WTC11 (cell line): ENCODE data around the gene ANKRD28. TPM values are rescaled to one million over a fixed set of nuclear protein-coding genes. Genes with fewer than 3 reads are reported as not detected.

ENCODE experiments used
- ATAC-seq: fragments of 200-7000 bp; cut with Tn5 transposase; 2 replicates; pipeline ENCODE4 v1.10.0; 2021; ENCODE audit warnings: mild to moderate bottlenecking, moderate library complexity
- CTCF ChIA-PET: fragments of 300-600 bp; sonication (Branson Sonifier 250); formaldehyde crosslinking; loops from one replicate; lab custom pipeline; 2021; ENCODE audit warnings: antibody characterized with exemption; lab: Charles Lee
- POLR2A ChIA-PET: fragments of 350-600 bp; sonication (Branson Sonifier 250); formaldehyde crosslinking; loops from one replicate; lab custom pipeline; 2021; ENCODE audit warnings: antibody characterized with exemption; lab: Charles Lee
- DNase-seq: peaks from one replicate; pipeline ENCODE4 v3.0.0; 2021; ENCODE audit warnings: low spot score
- H3K27ac Mint-ChIP-seq: 2 replicates; pipeline ENCODE4 v1.8.0; 2021; ENCODE audit warnings: mixed read lengths
- H3K27me3 Mint-ChIP-seq: 2 replicates; pipeline ENCODE4 v1.8.0; 2021; ENCODE audit warnings: low read depth, mild to moderate bottlenecking, moderate library complexity, mixed read lengths
- H3K36me3 Mint-ChIP-seq: 2 replicates; pipeline ENCODE4 v1.8.0; 2021; ENCODE audit warnings: mixed read lengths
- H3K4me1 Mint-ChIP-seq: 2 replicates; pipeline ENCODE4 v1.8.0; 2022; ENCODE audit warnings: mixed read lengths
- H3K4me3 Mint-ChIP-seq: 2 replicates; pipeline ENCODE4 v1.8.0; 2021; ENCODE audit warnings: mild to moderate bottlenecking, moderate library complexity, mixed read lengths
- H3K9me3 Mint-ChIP-seq: 2 replicates; pipeline ENCODE4 v1.8.0; 2021; ENCODE audit warnings: mixed read lengths
- ATF1 ChIP-seq: sonication (generic); formaldehyde crosslinking; IDR thresholded peaks from 2 replicates; pipeline ENCODE4 v1.8.1; 2023; ENCODE audit warnings: mild to moderate bottlenecking, moderate library complexity, missing genetic modification reagents
- ELF4 ChIP-seq: sonication (generic); formaldehyde crosslinking; IDR thresholded peaks from 2 replicates; pipeline ENCODE4 v1.8.1; 2022; ENCODE audit warnings: low read depth, mild to moderate bottlenecking, moderate library complexity, missing genetic modification reagents
- ESRRA ChIP-seq: sonication (generic); formaldehyde crosslinking; IDR thresholded peaks from 2 replicates; pipeline ENCODE4 v1.8.1; 2022; ENCODE audit warnings: mild to moderate bottlenecking, missing genetic modification reagents, borderline replicate concordance
- HMGA2 ChIP-seq: fragments of 250-450 bp; sonication (Bioruptor Pico); IDR thresholded peaks from 2 replicates; pipeline ENCODE4 v1.4.0; 2021; ENCODE audit warnings: mild to moderate bottlenecking, moderate library complexity
- IRF2 ChIP-seq: sonication (generic); formaldehyde crosslinking; IDR thresholded peaks from 2 replicates; pipeline ENCODE4 v1.8.0; 2022; ENCODE audit warnings: low read depth, missing genetic modification reagents, borderline replicate concordance
- JUN ChIP-seq: sonication (generic); formaldehyde crosslinking; IDR thresholded peaks from 2 replicates; pipeline ENCODE4 v1.8.0; 2023; ENCODE audit warnings: mild to moderate bottlenecking, missing genetic modification reagents
- MYBL2 ChIP-seq: sonication (generic); formaldehyde crosslinking; IDR thresholded peaks from 2 replicates; pipeline ENCODE4 v1.8.1; 2023; ENCODE audit warnings: mild to moderate bottlenecking, moderate library complexity, missing genetic modification reagents
- NFYB ChIP-seq: sonication (generic); formaldehyde crosslinking; conservative IDR thresholded peaks from 2 replicates; pipeline ENCODE4 v1.8.0; 2022; ENCODE audit warnings: low read depth, missing genetic modification reagents
- NR2C2 ChIP-seq: sonication (generic); formaldehyde crosslinking; IDR thresholded peaks from 2 replicates; pipeline ENCODE4 v1.8.0; 2022; ENCODE audit warnings: mild to moderate bottlenecking, missing genetic modification reagents
- SMAD3 ChIP-seq: sonication (generic); formaldehyde crosslinking; IDR thresholded peaks from 2 replicates; pipeline ENCODE4 v1.8.0; 2022; ENCODE audit warnings: missing genetic modification reagents, mild to moderate bottlenecking, borderline replicate concordance
- ZBTB21 ChIP-seq: sonication (generic); formaldehyde crosslinking; IDR thresholded peaks from 2 replicates; pipeline ENCODE4 v1.8.1; 2023; ENCODE audit warnings: mild to moderate bottlenecking, missing genetic modification reagents, borderline replicate concordance
- ZNF138 ChIP-seq: sonication (generic); formaldehyde crosslinking; conservative IDR thresholded peaks from 2 replicates; pipeline ENCODE4 v1.8.1; 2022; ENCODE audit warnings: mild to moderate bottlenecking, moderate library complexity, missing genetic modification reagents
- total RNA-seq: library from RNA; stranded (reverse); gene quantifications from 3 replicates; pipeline ENCODE4 v1.2.3, GENCODE V29; 2021
- TF ChIP-seq, protein P1 (sequence below): fragments of 200-600 bp; IDR thresholded peaks from 2 replicates; pipeline ENCODE4 v1.8.0; 2022; ENCODE audit warnings: antibody characterized with exemption
- TF ChIP-seq, protein P2 (sequence below): sonication (generic); formaldehyde crosslinking; IDR thresholded peaks from 2 replicates; pipeline ENCODE4 v1.8.0; 2023; ENCODE audit warnings: missing genetic modification reagents
- TF ChIP-seq, protein P3 (sequence below): sonication (generic); formaldehyde crosslinking; IDR thresholded peaks from 2 replicates; pipeline ENCODE4 v1.8.1; 2022; ENCODE audit warnings: missing genetic modification reagents, borderline replicate concordance
- TF ChIP-seq, protein P4 (sequence below): sonication (generic); formaldehyde crosslinking; IDR thresholded peaks from 2 replicates; pipeline ENCODE4 v1.8.0; 2023; ENCODE audit warnings: missing genetic modification reagents, mild to moderate bottlenecking, borderline replicate concordance
- TF ChIP-seq, protein P5 (sequence below): fragments of 250-450 bp; sonication (Bioruptor Pico); IDR thresholded peaks from 2 replicates; pipeline ENCODE4 v1.8.0; 2021; ENCODE audit warnings: mild to moderate bottlenecking
- TF ChIP-seq, protein P6 (sequence below): sonication (generic); formaldehyde crosslinking; conservative IDR thresholded peaks from 2 replicates; pipeline ENCODE4 v1.8.1; 2023; ENCODE audit warnings: mild to moderate bottlenecking, low read depth, missing genetic modification reagents, moderate library complexity
- TF ChIP-seq, protein P7 (sequence below): sonication (generic); formaldehyde crosslinking; IDR thresholded peaks from 2 replicates; pipeline ENCODE4 v1.8.1; 2023; ENCODE audit warnings: mild to moderate bottlenecking, missing genetic modification reagents, moderate library complexity

ANKRD28 gene
- total RNA-seq, 1 experiment from 2014 or later = 51.6 TPM

DNA sequence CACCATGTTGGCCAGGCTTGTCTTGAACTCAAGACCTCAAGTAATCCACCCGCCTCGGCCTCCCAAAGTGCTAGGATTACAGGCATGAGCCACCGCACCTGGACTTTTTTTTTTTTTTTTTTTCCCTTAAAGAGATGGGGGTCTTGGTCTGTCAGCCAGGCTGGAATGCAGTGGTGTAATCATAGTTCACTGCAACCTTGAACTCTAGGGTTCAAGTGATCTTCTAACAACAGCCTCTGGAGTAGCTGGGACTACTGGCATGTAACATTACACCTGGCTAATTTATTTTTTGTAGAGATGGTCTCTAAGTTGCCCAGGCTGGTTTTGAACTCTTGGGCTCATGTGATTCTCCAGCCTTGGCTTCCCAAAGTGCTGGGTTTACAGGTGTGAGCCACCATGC is 81.6 kb downstream of the ANKRD28 start:
- Mint-ChIP-seq H3K4me3 (no peak overlapping the region), H3K9me3 (no peaks in the 10 kb centered on the region), H3K36me3 (peaks cover 24% of the 10 kb centered on the region), H3K27me3 (no peaks in the 10 kb centered on the region), H3K27ac (no peak overlapping the region), H3K4me1 (no peaks in the 10 kb centered on the region)
- ChIA-PET CTCF (no interaction called here), POLR2A (interaction anchor here (0.6 to 0.7 kb wide), 2 partner anchors 16 to 45 kb away, joined by 3 to 5 read pairs; no protein-coding TSS in a partner anchor)
- ATAC-seq = no peak
- DNase-seq = no peak
- TF ChIP-seq ZNF138 (CRISPR knock-in tag) = no peak
- no peak for TF ChIP-seq ESRRA (CRISPR knock-in tag)
- TF ChIP-seq, protein P1, sequence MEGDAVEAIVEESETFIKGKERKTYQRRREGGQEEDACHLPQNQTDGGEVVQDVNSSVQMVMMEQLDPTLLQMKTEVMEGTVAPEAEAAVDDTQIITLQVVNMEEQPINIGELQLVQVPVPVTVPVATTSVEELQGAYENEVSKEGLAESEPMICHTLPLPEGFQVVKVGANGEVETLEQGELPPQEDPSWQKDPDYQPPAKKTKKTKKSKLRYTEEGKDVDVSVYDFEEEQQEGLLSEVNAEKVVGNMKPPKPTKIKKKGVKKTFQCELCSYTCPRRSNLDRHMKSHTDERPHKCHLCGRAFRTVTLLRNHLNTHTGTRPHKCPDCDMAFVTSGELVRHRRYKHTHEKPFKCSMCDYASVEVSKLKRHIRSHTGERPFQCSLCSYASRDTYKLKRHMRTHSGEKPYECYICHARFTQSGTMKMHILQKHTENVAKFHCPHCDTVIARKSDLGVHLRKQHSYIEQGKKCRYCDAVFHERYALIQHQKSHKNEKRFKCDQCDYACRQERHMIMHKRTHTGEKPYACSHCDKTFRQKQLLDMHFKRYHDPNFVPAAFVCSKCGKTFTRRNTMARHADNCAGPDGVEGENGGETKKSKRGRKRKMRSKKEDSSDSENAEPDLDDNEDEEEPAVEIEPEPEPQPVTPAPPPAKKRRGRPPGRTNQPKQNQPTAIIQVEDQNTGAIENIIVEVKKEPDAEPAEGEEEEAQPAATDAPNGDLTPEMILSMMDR = no peak
- TF ChIP-seq MYBL2 (CRISPR knock-in tag) = no peak
- no peak for TF ChIP-seq IRF2 (CRISPR knock-in tag)
- TF ChIP-seq JUN (CRISPR knock-in tag) = no peak
- no peak for TF ChIP-seq ELF4 (CRISPR knock-in tag)
- TF ChIP-seq SMAD3 (CRISPR knock-in tag) = no peak
- TF ChIP-seq, protein P2, sequence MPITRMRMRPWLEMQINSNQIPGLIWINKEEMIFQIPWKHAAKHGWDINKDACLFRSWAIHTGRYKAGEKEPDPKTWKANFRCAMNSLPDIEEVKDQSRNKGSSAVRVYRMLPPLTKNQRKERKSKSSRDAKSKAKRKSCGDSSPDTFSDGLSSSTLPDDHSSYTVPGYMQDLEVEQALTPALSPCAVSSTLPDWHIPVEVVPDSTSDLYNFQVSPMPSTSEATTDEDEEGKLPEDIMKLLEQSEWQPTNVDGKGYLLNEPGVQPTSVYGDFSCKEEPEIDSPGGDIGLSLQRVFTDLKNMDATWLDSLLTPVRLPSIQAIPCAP = no peak
- no peak for TF ChIP-seq HMGA2 (CRISPR knock-in tag)
- TF ChIP-seq, protein P3, sequence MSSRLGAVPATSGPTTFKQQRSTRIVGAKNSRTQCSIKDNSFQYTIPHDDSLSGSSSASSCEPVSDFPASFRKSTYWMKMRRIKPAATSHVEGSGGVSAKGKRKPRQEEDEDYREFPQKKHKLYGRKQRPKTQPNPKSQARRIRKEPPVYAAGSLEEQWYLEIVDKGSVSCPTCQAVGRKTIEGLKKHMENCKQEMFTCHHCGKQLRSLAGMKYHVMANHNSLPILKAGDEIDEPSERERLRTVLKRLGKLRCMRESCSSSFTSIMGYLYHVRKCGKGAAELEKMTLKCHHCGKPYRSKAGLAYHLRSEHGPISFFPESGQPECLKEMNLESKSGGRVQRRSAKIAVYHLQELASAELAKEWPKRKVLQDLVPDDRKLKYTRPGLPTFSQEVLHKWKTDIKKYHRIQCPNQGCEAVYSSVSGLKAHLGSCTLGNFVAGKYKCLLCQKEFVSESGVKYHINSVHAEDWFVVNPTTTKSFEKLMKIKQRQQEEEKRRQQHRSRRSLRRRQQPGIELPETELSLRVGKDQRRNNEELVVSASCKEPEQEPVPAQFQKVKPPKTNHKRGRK (CRISPR knock-in tag) = no peak
- TF ChIP-seq, protein P4, sequence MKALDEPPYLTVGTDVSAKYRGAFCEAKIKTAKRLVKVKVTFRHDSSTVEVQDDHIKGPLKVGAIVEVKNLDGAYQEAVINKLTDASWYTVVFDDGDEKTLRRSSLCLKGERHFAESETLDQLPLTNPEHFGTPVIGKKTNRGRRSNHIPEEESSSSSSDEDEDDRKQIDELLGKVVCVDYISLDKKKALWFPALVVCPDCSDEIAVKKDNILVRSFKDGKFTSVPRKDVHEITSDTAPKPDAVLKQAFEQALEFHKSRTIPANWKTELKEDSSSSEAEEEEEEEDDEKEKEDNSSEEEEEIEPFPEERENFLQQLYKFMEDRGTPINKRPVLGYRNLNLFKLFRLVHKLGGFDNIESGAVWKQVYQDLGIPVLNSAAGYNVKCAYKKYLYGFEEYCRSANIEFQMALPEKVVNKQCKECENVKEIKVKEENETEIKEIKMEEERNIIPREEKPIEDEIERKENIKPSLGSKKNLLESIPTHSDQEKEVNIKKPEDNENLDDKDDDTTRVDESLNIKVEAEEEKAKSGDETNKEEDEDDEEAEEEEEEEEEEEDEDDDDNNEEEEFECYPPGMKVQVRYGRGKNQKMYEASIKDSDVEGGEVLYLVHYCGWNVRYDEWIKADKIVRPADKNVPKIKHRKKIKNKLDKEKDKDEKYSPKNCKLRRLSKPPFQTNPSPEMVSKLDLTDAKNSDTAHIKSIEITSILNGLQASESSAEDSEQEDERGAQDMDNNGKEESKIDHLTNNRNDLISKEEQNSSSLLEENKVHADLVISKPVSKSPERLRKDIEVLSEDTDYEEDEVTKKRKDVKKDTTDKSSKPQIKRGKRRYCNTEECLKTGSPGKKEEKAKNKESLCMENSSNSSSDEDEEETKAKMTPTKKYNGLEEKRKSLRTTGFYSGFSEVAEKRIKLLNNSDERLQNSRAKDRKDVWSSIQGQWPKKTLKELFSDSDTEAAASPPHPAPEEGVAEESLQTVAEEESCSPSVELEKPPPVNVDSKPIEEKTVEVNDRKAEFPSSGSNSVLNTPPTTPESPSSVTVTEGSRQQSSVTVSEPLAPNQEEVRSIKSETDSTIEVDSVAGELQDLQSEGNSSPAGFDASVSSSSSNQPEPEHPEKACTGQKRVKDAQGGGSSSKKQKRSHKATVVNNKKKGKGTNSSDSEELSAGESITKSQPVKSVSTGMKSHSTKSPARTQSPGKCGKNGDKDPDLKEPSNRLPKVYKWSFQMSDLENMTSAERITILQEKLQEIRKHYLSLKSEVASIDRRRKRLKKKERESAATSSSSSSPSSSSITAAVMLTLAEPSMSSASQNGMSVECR = no peak
- TF ChIP-seq, protein P5, sequence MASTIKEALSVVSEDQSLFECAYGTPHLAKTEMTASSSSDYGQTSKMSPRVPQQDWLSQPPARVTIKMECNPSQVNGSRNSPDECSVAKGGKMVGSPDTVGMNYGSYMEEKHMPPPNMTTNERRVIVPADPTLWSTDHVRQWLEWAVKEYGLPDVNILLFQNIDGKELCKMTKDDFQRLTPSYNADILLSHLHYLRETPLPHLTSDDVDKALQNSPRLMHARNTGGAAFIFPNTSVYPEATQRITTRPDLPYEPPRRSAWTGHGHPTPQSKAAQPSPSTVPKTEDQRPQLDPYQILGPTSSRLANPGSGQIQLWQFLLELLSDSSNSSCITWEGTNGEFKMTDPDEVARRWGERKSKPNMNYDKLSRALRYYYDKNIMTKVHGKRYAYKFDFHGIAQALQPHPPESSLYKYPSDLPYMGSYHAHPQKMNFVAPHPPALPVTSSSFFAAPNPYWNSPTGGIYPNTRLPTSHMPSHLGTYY (CRISPR knock-in tag) = no peak
- no peak for TF ChIP-seq ATF1 (CRISPR knock-in tag)
- TF ChIP-seq NFYB (CRISPR knock-in tag) = no peak
- no peak for TF ChIP-seq ZBTB21 (CRISPR knock-in tag)
- TF ChIP-seq, protein P6, sequence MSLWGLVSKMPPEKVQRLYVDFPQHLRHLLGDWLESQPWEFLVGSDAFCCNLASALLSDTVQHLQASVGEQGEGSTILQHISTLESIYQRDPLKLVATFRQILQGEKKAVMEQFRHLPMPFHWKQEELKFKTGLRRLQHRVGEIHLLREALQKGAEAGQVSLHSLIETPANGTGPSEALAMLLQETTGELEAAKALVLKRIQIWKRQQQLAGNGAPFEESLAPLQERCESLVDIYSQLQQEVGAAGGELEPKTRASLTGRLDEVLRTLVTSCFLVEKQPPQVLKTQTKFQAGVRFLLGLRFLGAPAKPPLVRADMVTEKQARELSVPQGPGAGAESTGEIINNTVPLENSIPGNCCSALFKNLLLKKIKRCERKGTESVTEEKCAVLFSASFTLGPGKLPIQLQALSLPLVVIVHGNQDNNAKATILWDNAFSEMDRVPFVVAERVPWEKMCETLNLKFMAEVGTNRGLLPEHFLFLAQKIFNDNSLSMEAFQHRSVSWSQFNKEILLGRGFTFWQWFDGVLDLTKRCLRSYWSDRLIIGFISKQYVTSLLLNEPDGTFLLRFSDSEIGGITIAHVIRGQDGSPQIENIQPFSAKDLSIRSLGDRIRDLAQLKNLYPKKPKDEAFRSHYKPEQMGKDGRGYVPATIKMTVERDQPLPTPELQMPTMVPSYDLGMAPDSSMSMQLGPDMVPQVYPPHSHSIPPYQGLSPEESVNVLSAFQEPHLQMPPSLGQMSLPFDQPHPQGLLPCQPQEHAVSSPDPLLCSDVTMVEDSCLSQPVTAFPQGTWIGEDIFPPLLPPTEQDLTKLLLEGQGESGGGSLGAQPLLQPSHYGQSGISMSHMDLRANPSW = no peak
- TF ChIP-seq, protein P7, sequence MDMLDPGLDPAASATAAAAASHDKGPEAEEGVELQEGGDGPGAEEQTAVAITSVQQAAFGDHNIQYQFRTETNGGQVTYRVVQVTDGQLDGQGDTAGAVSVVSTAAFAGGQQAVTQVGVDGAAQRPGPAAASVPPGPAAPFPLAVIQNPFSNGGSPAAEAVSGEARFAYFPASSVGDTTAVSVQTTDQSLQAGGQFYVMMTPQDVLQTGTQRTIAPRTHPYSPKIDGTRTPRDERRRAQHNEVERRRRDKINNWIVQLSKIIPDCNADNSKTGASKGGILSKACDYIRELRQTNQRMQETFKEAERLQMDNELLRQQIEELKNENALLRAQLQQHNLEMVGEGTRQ = no peak
- no peak for TF ChIP-seq NR2C2
